GM11168 (cell line): ENCODE data around the gene ATE1.
"Not testable (repeated sequence)": the region's sequence is repeated elsewhere in the genome, so short reads cannot be mapped to it uniquely, and the experiment has no call there.

ENCODE experiments used
- in situ Hi-C: fragments of 300-500 bp; cut with MboI; formaldehyde crosslinking; loops from one replicate; pipeline ENCODE4 v1.12.0; 2022; ENCODE audit warnings: low sequenced_read_pairs; ENCODE audit not compliant: unreplicated experiment

Gene ATE1

DNA sequence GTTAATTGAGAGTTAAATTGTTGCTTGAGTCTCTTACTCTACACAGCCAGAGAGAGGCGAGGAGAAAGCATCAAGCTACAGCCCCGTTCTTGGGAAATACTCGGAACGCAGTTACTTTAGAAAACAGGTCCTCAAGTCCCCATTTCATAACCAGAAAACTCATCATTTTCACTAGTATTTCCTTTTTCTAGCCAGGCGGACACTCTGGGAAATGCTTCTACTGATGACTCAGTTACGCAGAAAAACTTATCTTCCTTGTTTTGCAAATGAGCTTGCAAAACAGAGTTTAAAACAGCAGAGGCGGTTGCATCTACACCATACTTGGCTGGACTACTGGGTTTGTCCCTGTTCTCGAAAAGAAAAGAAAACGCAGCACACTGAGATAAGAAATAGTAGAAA is 218.2 kb downstream of the ATE1 start:
- in situ Hi-C loops: no loop called here

GRCh38 chr10:121708728-121709674 is 218.8 kb downstream of the ATE1 start:
- in situ Hi-C loops: no loop called here

DNA sequence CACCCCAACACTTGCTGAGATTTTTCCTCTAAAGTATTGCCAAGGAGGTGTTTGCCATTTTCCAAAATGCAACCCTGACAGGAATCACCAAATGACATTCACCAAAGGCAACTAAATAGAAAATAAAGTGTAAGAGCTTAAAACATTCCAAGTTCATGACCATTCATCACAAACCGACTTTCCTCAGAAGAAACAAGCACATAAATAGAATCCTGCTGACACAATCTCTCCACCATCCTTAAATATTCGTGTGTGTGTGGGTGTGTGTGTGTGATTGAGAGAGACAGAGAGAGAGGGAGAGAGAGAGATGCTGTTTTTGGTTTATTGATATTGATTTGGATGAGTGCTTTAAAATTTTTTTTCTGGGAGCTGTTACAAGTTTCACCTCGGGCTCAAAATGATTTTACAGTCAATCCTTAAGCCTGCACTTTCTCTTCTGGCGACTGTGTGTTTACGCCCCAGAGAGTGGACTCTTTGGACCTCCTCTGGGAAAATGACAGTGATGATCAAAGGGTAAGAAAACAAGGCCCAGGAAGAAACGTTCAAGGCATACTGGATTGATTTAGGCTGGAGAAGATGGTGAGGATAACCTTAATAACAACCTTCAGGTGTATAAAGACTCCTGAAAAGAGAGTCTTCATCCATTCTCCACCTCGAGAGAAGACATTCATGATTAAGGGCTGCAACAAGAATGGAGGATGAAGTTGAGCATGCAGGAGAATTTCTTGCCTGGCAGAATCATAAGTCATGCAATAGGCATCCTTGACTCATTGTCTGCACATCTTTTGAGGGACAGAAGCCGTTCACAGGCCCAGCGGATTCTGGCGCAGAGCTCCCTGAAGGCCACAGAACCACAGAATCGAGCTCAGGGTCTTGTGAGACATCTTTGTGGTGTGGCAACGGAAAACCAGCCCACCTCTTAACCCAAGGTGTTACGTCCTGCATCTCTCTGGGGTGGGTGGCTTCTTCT is 225.2 kb downstream of the ATE1 start:
- in situ Hi-C loops: no loop called here

DNA sequence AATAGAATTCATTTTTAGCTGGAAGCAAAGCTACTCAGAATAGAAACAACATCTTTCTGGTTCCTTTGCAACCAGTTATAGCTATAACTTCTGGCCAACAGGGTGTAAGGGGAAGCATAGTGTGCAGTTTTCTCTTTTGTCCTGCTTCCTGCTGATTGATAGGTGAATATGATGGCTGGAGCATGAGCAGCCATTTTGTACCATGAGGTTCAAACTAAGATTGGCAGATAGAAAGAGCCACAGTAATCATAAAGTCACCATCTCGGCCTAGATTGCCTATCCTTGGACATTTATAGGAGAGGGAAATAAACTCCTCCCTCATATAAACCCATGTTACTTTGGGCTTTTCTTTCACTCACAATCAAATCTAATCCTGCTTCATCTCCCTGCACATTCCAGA is 227.4 kb downstream of the ATE1 start:
- in situ Hi-C loops: no loop called here

DNA sequence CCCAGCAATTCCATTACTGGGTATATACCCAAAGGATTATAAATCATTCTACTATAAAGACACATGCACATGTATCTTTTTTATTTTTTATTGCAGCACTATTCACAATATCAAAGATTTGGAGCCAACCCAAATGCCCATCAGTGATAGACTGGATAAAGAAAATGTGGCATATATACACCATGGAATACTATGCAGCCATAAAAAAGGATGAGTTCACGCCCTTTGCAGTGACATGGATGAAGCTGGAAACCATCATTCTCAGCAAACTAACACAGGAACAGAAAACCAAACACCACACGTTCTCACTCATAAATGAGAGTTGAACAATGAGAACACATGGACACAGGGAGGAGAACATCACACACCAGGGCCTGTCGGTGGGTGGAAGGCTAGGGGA is 228.1 kb downstream of the ATE1 start:
- in situ Hi-C loops: not testable (repeated sequence)

- in situ Hi-C loops: no loop called here
Observed at GRCh38 chr10:121698902-121699301, 228.9 kb downstream of the ATE1 start.

GRCh38 chr10:121698336-121698735 is 229.5 kb downstream of the ATE1 start:
- in situ Hi-C loops: no loop called here

DNA sequence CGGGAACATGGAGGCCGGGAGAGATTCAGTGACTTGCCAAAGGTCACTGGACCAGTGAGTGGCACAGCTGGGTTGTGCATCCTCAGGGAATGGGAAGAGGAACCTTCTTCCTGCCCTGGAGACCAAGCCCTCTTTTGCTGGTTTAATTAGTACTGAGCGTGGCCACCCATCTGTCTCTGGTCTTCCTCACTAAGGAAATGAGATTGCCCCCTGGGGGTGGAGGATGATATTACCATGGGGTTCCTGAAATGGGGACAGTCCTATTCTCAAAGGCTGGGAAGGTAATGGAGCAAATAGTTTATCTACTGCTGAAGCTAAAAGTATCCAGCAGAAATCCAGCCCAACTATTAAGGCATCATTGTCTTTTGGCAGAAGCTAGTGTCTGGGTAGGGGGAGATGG is 231.0 kb downstream of the ATE1 start:
- in situ Hi-C loops: no loop called here

DNA sequence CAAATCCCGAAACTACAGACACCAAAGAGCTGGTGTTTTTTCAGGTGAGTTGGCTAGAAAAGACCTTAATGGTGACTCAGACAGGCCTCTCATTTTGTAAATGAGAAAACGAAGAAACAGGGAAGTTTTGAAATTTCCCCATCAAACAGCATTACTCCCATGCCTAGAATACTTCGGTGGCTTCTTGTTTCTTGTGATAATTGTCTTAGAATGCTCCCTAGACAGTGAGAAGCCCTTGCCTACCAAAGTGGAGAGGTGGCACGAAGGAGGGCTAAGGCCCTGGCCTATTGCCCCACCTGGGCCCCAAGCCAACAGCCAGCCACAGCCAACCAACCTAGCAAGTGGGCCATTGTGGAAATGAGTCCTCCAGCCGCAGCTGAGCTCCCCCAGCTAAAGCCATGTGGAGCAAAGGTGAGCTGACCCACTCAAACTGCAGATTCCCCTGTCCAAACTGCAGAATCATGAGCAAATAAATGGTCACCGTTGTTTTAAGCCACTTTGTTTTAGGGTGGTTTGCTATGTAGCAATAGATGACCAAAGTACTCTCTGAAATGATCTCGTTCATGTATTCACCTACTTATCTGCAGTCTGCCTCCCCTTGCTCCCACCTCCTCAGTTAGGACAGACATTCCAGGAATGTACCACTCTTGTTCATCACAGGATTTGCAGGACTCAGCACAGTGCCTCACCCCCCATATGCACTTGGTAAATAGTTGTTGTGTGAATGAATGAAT is 231.9 kb downstream of the ATE1 start:
- in situ Hi-C loops: no loop called here

DNA sequence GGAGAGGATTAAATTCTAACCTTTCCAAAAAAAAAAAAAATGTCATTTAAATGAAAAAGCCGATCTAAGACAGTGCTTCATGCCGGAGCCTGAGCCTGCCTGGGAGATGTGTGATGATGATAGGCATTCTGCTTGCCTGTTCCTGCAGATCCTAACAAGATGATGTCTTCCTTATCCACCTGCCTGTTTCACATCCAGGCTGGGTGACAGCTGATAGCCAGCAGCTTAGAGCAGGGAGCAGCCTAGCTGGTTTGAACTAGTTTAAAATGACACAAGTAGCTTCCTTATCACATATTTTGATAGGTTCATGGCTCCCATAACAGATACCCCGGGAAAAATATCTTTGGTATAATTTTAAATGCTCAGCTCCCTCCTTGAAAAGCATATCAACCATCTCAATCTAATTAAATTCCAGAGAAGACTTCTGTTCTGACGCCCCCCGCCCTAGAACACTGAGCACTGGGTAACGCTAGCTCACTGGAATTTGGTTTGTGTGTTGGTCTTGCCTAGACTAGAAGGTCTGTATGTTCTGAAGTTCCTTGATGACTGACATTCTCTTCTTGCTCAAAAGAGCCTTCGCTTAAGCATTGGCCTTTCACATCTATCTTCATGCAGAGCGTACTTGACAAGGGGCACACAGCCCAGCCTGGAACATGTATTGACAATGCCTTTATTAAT is 232.7 kb downstream of the ATE1 start:
- in situ Hi-C loops: no loop called here

DNA sequence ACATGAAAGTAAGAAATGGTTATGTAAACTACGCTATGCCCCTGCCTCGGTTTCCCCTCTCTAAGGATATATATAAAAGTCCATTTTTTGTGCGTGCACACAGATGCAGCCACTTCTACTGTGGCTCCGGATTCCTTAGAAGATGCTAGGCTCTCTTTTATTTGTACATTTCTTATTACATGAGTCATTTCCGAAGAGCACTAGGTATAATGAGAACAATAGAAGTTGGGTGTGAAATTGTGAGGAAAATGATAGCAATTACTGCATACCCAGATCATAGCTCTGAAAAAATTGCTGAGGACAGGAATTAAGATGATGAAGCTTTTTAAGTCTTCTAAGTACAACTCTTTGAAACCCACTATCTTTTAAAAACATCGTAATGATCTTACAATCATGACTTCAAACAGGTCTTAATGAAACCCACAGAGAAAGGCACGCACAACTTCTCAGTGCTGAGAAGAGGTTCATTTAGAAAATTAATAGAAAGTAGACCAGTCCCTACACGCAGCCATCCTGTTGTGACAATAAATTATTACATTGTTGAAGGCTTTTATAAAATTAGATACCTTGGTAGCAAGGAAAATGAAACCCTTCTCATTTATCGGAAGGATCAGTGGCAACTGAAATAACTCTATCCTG is 233.4 kb downstream of the ATE1 start:
- in situ Hi-C loops: no loop called here

DNA sequence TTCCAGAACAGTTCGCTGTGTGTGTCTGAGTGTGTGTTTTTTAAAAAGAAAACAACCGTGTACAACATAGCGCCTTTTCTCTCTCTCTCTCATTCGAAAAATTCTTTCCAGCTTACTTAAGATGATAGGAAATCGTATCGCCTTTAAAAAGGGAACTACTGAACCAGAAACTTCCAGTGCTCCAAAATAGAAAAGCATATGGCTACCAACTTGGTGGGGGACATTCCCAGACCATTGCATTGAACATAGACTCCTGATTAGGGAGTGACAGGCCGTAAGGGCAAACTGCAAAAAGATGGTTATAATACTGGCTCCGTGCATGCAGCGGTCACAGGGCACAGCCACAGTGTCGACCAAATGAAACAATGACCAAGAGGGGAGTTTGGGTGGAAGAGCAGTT is 235.2 kb downstream of the ATE1 start:
- in situ Hi-C loops: no loop called here

DNA sequence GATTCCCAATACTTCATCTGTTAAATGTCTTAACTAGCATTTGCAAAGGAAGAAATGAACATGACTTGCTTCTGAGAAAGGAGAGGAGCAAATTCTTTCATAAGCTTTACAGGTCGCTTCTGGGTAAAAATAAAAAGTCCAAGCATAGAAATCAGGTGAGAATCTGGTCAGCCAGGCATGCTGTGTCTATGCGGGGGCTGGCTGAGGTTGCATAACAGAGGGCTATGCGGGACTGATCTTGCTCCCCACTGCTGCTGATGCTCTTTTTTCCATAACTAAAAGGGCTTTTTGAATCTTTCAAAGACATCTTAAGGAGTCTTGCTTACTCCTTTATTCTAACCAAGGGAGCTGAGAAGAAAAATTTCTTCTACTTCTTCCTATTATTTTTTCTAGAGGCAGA is 236.9 kb downstream of the ATE1 start:
- in situ Hi-C loops: no loop called here
